Progenitor cell of endocrine pancreas (in vitro differentiated cells): Measurements from ENCODE around the gene PCDHGB7. TPM values are rescaled to one million over a fixed set of nuclear protein-coding genes. Genes with fewer than 3 reads are reported as not detected.
"Not testable (repeated sequence)": the region's sequence is repeated elsewhere in the genome, so short reads cannot be mapped to it uniquely, and the experiment has no call there.

Experiments used
- DNase-seq: peaks from one replicate; pipeline ENCODE4 v3.0.0; 2021; ENCODE audit warnings: low spot score; ENCODE audit not compliant: unreplicated experiment
- H3K27ac Mint-ChIP-seq: 2 replicates; pipeline ENCODE4 v1.8.0; 2021; ENCODE audit warnings: mild to moderate bottlenecking, moderate library complexity, mixed read lengths
- H3K27me3 Mint-ChIP-seq: 2 replicates; pipeline ENCODE4 v1.8.0; 2021; ENCODE audit warnings: mixed read lengths
- H3K36me3 Mint-ChIP-seq: 2 replicates; pipeline ENCODE4 v1.8.0; 2022; ENCODE audit warnings: mixed read lengths; ENCODE audit not compliant: insufficient read depth
- H3K4me1 Mint-ChIP-seq: 2 replicates; pipeline ENCODE4 v1.8.0; 2021; ENCODE audit warnings: low read depth, mixed read lengths
- H3K4me3 Mint-ChIP-seq: 2 replicates; pipeline ENCODE4 v1.8.0; 2021; ENCODE audit warnings: low read depth, mild to moderate bottlenecking, moderate library complexity, mixed read lengths
- H3K9me3 Mint-ChIP-seq: 2 replicates; pipeline ENCODE4 v1.8.0; 2021; ENCODE audit warnings: low read depth, mixed read lengths
- total RNA-seq: library from RNA; stranded (reverse); gene quantifications from 2 replicates; pipeline ENCODE4 v1.2.1, GENCODE V29; 2021
- TF ChIP-seq, protein P1 (sequence below): fragments of 200-600 bp; sonication (generic); IDR thresholded peaks from one replicate; pipeline ENCODE4 v1.5.0; 2021; ENCODE audit warnings: antibody characterized with exemption, mild to moderate bottlenecking; ENCODE audit not compliant: unreplicated experiment

The PCDHGB7 gene
- total RNA-seq, 1 donor from 2014 or later: 6.0 TPM

DNA sequence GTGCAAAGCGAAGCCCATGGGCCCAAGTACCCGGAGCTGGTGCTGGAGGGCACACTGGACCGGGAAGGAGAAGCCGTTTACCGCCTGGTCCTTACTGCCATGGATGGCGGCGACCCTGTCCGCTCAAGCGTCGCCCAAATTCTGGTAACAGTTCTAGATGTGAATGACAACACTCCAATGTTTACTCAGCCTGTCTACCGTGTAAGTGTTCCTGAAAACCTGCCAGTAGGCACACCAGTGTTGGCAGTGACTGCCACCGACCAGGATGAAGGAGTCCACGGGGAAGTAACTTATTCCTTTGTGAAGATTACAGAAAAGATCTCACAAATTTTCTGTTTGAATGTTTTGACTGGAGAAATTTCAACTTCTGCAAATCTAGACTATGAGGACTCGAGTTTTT lies 42.9 kb upstream of the PCDHGB7 start:
- H3K36me3 Mint-ChIP-seq: peaks cover 19% of the 10 kb centered on the region
- no peak overlapping the region for H3K4me3 Mint-ChIP-seq
- DNase-seq: no peak
- no peak overlapping the region for H3K27ac Mint-ChIP-seq
- H3K9me3 Mint-ChIP-seq: peaks cover 54% of the 10 kb centered on the region
- TF ChIP-seq, protein P1, sequence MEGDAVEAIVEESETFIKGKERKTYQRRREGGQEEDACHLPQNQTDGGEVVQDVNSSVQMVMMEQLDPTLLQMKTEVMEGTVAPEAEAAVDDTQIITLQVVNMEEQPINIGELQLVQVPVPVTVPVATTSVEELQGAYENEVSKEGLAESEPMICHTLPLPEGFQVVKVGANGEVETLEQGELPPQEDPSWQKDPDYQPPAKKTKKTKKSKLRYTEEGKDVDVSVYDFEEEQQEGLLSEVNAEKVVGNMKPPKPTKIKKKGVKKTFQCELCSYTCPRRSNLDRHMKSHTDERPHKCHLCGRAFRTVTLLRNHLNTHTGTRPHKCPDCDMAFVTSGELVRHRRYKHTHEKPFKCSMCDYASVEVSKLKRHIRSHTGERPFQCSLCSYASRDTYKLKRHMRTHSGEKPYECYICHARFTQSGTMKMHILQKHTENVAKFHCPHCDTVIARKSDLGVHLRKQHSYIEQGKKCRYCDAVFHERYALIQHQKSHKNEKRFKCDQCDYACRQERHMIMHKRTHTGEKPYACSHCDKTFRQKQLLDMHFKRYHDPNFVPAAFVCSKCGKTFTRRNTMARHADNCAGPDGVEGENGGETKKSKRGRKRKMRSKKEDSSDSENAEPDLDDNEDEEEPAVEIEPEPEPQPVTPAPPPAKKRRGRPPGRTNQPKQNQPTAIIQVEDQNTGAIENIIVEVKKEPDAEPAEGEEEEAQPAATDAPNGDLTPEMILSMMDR: no peak
- H3K4me1 Mint-ChIP-seq: no peaks in the 10 kb centered on the region
- no peaks in the 10 kb centered on the region for H3K27me3 Mint-ChIP-seq

DNA sequence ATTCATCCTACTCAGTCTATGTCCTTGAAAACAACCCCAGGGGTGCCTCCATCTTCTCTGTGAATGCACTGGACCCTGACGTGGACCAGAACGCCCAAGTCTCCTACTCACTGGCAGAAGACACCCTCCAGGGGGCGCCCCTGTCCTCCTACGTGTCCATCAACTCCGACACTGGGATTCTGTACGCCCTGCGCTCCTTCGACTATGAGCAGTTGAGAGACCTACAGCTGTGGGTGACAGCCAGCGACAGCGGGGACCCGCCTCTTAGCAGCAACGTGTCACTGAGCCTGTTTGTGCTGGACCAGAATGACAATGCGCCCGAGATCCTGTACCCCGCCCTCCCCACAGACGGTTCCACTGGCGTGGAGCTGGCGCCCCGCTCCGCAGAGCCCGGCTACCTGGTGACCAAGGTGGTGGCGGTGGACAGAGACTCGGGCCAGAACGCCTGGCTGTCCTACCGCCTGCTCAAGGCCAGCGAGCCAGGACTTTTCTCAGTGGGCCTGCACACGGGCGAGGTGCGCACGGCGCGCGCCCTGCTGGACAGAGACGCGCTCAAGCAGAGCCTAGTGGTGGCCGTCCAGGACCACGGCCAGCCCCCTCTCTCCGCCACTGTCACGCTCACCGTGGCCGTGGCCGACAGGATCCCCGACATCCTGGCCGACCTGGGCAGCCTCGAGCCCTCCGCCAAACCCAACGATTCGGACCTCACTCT lies 41.9 kb upstream of the PCDHGB7 start:
- peaks cover 17% of the 10 kb centered on the region for H3K36me3 Mint-ChIP-seq
- H3K9me3 Mint-ChIP-seq: peaks cover 49% of the 10 kb centered on the region
- DNase-seq, H3K27me3 Mint-ChIP-seq, H3K4me1 Mint-ChIP-seq, H3K27ac Mint-ChIP-seq, H3K4me3 Mint-ChIP-seq: not testable (repeated sequence)

DNA sequence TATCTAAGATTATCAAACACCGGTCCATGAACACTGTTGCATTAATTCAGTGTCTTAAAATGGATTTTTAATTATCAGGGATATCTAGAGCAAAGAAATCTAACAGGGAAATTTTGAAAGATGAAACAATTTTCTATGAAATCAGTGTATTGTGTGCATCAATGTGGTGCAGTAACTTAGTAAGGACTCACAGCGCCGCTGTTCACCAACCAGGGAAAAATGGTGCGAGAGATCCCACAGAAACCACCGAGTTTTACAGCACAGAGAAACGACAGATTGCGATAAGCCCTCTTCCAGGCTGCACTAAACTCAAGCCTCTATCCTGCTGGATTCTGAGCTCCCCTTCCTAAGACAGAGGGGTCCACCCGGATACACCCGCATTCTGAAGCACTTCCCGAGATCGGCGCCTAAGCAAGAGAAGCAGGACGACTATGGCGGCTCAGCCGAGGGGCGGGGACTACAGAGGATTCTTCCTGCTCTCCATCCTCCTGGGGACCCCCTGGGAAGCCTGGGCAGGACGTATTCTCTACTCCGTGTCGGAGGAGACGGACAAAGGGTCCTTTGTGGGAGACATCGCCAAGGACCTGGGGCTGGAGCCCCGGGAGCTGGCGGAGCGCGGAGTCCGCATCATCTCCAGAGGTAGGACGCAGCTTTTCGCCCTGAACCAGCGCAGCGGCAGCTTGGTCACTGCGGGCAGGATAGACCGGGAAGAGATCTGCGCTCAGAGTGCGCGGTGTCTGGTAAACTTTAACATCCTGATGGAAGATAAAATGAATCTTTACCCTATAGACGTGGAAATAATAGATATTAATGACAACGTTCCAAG lies 34.8 kb upstream of the PCDHGB7 start, which contains the start of gene PCDHGA7:
TSS of gene PCDHGA7 (plus strand) at position 274 of the 826 bp plus-strand sequence. CDS start at position 432, 158 bp downstream.
- Mint-ChIP-seq H3K27ac (no peak within 1 kb of the TSS), H3K4me3 (no peak within 1 kb of the TSS), H3K4me1 (no peaks in the 10 kb centered on the region), H3K9me3 (peaks cover 48% of the 10 kb centered on the region), H3K27me3 (no peaks in the 10 kb centered on the region), H3K36me3 (peaks cover 11% of the 10 kb centered on the region)
- no peak for DNase-seq
- TF ChIP-seq, protein P1: no peak

DNA sequence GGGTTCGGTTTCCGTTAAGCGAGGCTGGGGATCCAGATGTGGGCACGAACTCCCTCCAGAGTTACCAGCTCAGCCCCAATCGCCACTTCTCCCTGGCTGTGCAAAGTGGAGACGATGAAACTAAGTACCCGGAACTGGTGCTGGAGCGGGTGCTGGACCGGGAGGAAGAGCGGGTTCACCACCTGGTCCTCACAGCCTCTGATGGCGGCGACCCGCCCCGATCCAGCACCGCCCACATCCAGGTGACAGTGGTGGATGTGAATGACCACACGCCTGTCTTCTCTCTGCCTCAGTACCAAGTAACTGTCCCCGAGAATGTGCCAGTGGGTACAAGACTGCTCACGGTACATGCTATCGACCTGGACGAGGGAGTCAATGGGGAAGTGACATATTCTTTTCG lies 34.1 kb upstream of the PCDHGB7 start:
- H3K4me1 Mint-ChIP-seq: no peaks in the 10 kb centered on the region
- no peak overlapping the region for H3K4me3 Mint-ChIP-seq
- no peak for DNase-seq
- no peak overlapping the region for H3K27ac Mint-ChIP-seq
- TF ChIP-seq, protein P1: no peak
- peaks cover 13% of the 10 kb centered on the region for H3K36me3 Mint-ChIP-seq
- no peaks in the 10 kb centered on the region for H3K27me3 Mint-ChIP-seq
- peaks cover 48% of the 10 kb centered on the region for H3K9me3 Mint-ChIP-seq

DNA sequence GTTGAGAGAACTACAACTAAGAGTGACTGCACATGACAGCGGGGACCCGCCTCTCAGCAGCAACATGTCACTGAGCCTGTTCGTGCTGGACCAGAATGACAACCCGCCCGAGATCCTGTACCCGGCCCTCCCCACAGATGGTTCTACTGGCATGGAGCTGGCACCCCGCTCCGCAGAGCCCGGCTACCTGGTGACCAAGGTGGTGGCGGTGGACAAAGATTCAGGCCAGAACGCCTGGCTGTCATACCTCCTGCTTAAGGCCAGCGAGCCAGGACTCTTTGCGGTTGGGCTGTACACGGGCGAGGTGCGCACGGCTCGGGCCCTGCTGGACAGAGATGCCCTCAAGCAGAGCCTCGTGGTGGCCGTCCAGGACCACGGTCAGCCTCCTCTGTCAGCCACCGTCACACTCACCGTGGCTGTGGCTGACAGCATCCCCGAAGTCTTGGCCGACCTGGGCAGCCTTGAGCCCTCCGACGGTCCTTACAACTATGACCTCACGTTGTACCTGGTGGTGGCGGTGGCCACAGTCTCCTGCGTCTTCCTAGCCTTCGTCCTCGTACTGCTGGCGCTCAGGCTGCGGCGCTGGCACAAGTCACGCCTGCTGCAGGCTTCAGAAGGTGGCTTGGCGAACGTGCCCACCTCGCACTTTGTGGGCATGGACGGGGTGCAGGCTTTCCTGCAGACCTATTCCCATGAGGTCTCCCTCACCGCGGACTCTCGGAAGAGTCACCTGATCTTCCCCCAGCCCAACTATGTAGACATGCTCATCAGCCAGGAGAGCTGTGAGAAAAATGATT lies 32.8 kb upstream of the PCDHGB7 start:
- Mint-ChIP-seq H3K9me3 (peaks cover 51% of the 10 kb centered on the region), H3K4me3 (no peak overlapping the region), H3K27me3 (no peaks in the 10 kb centered on the region), H3K36me3 (peaks cover 16% of the 10 kb centered on the region), H3K4me1 (no peaks in the 10 kb centered on the region), H3K27ac (no peak overlapping the region)
- TF ChIP-seq, protein P1: no peak
- no peak for DNase-seq
